Dedifferentiated amniotic fluid mesenchymal stem cell (primary cell): ENCODE measurements around the gene SNX24.

Experiments
- DNase-seq: peaks from one replicate; pipeline ENCODE4 v3.0.0-alpha.2; 2016; ENCODE audit errors: extremely low spot score

Gene SNX24

DNA sequence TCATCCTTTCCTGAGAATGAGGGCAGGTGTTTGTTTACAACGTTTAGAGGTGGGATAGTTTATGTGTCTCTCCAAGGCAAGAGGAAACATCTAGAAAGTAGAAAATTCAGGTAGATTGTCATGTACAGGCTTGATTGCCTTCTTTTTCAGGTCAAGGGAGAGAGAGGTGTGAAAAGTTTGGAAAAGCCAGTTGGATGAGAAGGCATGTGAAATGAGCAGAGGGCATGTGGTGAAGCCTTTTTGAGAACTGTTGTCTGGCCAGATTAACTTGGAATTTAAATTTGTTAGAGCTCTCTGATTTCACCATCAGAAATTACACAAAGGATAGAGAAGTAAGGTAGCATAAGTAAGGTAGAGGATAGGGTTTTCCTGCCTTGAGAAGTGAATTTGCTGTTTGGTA, 74.6 kb downstream of the SNX24 start:
- DNase-seq: no peak

GRCh38 chr5:122921826-122922225, 76.4 kb downstream of the SNX24 start:
- peak; percentile 35 for DNase-seq

- DNase-seq: no peak
Observed at GRCh38 chr5:122924203-122924602, 78.8 kb downstream of the SNX24 start.

- DNase-seq: no peak
Observed at GRCh38 chr5:122924719-122925395, 79.4 kb downstream of the SNX24 start.

- DNase-seq: no peak
Observed at GRCh38 chr5:122929001-122929400, 83.6 kb downstream of the SNX24 start.

DNA sequence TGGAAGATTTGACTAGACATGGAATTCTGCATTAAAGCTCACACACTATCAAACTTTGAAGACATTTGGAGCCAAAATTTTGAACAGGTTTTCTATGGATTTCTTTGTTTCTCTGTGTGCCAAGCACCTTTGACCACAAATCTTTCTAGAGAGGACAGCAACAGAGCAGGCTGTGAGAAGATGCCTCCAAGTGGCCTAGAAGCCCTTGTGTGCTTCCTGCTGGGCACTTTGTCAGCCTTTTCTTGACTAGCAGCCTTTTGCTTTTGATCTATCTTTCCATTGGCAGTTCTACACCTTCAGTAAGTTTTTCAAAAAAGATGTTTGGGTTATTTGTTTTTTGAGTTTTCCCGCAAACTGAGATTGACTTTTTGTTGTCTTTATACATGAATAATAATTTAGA, 84.6 kb downstream of the SNX24 start:
- DNase-seq: no peak

DNA sequence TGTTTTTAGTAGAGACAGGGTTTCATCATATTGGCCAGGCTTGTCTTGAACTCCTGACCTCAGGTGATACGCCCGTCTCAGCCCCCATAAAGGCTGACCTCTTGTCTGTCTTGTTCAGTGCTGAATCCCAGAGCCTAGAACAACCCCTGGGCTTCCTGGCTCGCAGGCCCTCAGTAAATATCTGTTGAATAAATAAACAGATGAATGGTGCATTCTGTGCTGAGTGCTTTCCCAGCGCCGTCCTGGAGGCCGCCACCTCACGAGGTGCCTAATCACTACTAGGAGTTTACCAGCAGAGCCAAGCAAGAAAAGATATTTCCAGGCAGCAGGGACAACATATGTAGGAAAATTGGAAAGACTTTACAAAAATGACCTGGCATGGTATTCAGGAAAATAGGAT, 88.5 kb downstream of the SNX24 start:
- no peak for DNase-seq

GRCh38 chr5:122936088-122936487, 90.7 kb downstream of the SNX24 start:
- no peak for DNase-seq

DNA sequence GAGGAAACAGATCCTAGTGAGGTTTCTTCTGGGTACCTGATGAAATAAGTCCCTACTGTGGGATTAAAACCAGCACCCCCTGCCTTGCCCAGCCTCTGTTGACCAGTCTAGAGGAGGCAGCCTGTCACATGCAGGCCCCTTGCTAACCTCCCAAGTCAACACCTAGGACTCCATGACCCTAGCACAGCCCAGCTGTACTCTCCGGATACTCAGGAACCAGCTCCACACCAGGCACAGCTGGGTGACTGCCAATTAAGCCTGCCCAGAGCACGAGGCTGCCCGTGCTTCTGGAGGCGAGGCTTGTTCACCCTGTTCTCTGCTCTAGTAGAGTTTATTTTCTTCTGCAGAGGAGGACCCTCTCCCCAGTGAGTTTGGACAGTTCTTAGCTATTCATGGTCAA, 92.5 kb downstream of the SNX24 start:
- no peak for DNase-seq

DNA sequence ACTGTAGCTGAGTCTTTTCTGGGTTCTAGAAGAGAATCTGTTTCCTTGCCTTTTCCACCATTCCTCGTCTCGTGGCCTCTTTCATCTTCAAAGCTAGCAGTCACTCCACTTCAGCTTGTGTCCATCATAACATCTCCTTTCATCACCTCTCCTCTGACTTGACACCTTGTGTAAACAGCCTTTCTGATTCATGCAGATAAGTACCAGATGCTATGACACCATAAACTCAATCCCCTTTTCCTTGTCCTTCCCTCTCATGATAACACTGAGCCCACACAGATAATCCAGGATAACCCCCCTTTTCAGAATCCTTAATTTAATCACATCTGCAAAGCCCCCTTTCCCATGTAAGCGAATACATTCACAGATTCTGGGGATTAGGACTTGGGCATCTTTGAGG, 95.5 kb downstream of the SNX24 start:
- DNase-seq: no peak

GRCh38 chr5:122941737-122942136, 96.3 kb downstream of the SNX24 start:
- DNase-seq: no peak

- no peak for DNase-seq
Observed at GRCh38 chr5:122942164-122942914, 96.9 kb downstream of the SNX24 start.

DNA sequence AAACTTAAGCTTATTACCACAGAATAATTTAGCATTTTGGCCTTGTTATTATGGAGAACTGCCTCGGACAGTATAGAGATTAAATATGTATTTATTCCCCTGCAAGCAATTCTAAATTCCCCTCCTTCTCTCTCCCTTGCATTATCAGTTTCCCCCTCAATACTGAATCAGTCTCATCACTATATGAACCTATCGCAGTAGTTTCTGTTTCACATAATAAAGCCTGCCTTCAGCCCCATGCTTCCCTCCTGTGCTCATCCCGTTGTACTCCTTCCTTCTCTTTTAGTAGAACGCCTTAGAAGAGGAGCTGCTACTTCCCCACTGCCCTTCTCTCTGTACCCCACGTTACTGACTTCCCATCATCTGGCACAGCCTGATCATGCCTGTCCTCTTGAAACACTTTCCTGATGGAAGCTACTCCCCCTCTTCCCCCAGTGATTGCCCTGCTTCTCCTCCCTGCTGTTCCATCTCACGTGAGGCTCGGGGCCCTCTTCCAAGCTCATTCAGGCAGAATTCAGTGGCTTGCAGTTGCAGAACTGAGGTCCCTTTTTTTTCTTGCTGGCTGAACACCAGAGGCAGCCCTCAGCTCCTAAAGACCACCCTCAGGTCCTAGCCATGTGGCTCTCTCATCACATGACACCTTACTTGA, 97.8 kb downstream of the SNX24 start:
- DNase-seq: no peak

GRCh38 chr5:122944051-122944450, 98.6 kb downstream of the SNX24 start:
- DNase-seq: no peak

- no peak for DNase-seq
Observed at GRCh38 chr5:122947372-122947771, 102.0 kb downstream of the SNX24 start.

- DNase-seq: no peak
Observed at GRCh38 chr5:122947772-122948171, 102.4 kb downstream of the SNX24 start.

GRCh38 chr5:122948319-122948718, 102.9 kb downstream of the SNX24 start:
- no peak for DNase-seq

DNA sequence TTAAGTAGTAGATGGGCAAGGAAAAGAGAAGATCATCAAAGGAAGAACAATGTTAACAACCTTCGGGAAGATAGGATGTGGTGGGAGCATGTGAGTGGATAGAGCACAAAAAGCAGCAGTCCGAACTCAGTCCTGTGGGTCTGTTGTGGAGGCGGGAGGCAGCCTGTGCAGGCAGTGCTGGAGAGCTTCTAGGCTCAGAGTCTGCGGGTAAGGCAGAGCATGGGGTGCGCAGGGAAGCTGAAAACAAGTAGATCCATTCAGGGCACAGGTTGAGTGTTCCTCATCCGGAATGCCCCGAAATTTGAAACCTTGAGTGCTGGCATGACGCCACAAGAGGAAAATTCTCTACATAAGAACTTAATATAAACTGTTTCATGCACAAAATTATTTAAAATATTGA, 106.2 kb downstream of the SNX24 start:
- no peak for DNase-seq

DNA sequence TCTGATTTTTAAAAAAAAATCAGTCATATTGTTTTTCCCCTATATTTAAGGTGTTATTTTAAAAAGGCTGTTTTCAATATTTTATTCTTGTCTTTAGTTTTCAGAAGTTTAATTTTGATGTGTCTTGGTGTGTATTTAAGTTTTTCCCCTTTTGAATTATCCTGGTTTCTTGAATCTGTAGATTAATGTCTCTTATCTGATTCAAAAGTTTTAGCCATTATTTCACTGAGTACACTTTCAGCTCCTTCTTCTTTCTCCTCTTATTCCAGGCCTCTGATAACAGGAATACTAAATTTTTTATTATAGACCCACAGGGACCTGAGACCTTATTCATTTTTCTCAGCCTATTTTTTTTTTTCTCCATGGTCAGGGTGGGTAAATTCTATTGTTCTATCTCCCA, 109.3 kb downstream of the SNX24 start:
- no peak for DNase-seq

- DNase-seq: no peak
Observed at GRCh38 chr5:122957457-122957856, 112.0 kb downstream of the SNX24 start.

DNA sequence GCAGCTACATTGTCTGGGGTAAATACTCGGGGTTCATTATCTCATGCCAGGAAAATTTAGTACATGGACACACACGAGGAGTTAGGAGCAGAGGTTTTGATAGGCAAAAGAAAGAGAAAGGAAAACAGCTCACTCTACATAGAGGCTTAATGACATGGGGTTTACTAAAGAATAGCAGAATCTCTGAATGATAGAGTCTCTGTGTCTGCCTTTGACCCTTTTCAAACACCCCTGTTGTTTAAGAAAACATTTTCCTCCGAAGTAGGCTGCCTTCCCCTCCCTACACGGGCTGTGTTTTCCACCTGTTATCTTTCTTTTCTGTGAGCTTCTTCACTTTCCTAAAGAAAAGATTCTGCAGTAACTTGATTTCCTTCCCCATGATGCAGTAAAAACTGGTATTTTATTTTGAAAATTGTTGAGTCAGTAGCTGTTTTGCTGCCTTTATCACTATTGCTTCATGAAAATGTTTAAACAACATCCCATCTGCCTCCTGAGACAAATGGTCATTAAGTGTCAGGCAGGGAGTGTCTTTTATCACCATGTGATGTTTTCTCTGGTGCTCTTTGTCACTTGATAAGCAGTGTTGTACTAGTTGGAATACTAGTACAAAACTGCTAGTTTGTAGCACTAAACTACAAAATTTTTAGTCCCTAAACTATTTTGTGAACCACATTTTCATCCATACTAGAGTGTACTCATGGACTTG, 114.5 kb downstream of the SNX24 start:
- no peak for DNase-seq

DNA sequence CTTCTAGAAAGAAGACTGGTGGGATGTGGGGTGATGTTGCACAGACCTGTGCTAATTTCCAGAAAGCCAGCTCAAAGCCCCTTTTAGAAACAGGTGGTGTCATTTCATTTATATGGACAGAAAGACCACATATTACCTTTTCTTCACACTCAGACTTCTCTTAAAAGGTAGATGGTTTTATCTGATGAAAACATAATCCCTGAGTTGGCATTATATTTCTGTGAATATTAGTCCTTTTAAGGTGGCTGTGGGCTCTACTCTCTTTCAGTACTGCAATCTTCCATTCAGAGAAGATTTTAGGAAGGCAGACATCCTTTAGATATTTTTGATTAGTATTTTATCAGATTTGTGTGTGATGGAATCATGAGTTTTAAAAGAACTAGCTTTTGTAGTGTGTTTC, 117.9 kb downstream of the SNX24 start:
- no peak for DNase-seq
